Kidney tubule cell (primary cell): ENCODE measurements around the gene NPAS3.

Experiments used
- DNase-seq: peaks from one replicate; pipeline ENCODE4 v3.0.0-alpha.2; 2018; ENCODE audit warnings: low spot score

The NPAS3 gene

GRCh38 chr14:33516898-33517436 lies 578.3 kb downstream of the NPAS3 start:
- DNase-seq = no peak

- no peak for DNase-seq
These were observed 582.5 kb downstream of the NPAS3 start for GRCh38 chr14:33521192-33521591.

- DNase-seq = no peak
These were observed 585.6 kb downstream of the NPAS3 start for GRCh38 chr14:33524244-33524643.

GRCh38 chr14:33525626-33526025 lies 586.9 kb downstream of the NPAS3 start:
- DNase-seq = peak; percentile 18

- no peak for DNase-seq
These were observed 588.5 kb downstream of the NPAS3 start for GRCh38 chr14:33527023-33527634.

GRCh38 chr14:33528655-33529054 lies 590.0 kb downstream of the NPAS3 start:
- DNase-seq = no peak

- no peak for DNase-seq
These were observed 591.4 kb downstream of the NPAS3 start for GRCh38 chr14:33529787-33530757.

- no peak for DNase-seq
These were observed 593.9 kb downstream of the NPAS3 start for GRCh38 chr14:33532553-33532952.

- DNase-seq = no peak
These were observed 595.4 kb downstream of the NPAS3 start for GRCh38 chr14:33534104-33534503.

GRCh38 chr14:33534632-33535031 lies 596.0 kb downstream of the NPAS3 start:
- DNase-seq = peak; percentile 73

GRCh38 chr14:33539918-33540357 lies 601.3 kb downstream of the NPAS3 start:
- DNase-seq = no peak

- DNase-seq = no peak
These were observed 602.5 kb downstream of the NPAS3 start for GRCh38 chr14:33541171-33541570.

GRCh38 chr14:33542338-33543287 lies 603.9 kb downstream of the NPAS3 start:
- DNase-seq = no peak

GRCh38 chr14:33545696-33546095 lies 607.0 kb downstream of the NPAS3 start:
- DNase-seq = no peak

- no peak for DNase-seq
These were observed 609.9 kb downstream of the NPAS3 start for GRCh38 chr14:33548606-33549005.

- peak; percentile 39 for DNase-seq
These were observed 613.3 kb downstream of the NPAS3 start for GRCh38 chr14:33551963-33552362.

GRCh38 chr14:33553706-33554278 lies 615.1 kb downstream of the NPAS3 start:
- DNase-seq = no peak

- DNase-seq = no peak
These were observed 616.3 kb downstream of the NPAS3 start for GRCh38 chr14:33554988-33555387.

GRCh38 chr14:33555710-33556350 lies 617.2 kb downstream of the NPAS3 start:
- DNase-seq = no peak

- DNase-seq = peak; percentile 43
These were observed 617.9 kb downstream of the NPAS3 start for GRCh38 chr14:33556382-33557121.
